Hypothalamus (tissue), 51 donors: Measurements from ENCODE around the gene MYO3A.
"Not testable (repeated sequence)": the region's sequence is repeated elsewhere in the genome, so short reads cannot be mapped to it uniquely, and the experiment has no call there.

Source experiments
- DNase-seq, 51 donors: peaks; one replicate each; lab custom pipeline; 2025; lab: John Stamatoyannopoulos, UW

Gene MYO3A

GRCh38 chr10:26067680-26068079 lies 133.7 kb downstream of the MYO3A start:
- DNase-seq = no peak

GRCh38 chr10:26080971-26081370 lies 146.9 kb downstream of the MYO3A start:
- not testable (repeated sequence) for DNase-seq

- DNase-seq = no peak
Measured at GRCh38 chr10:26081459-26081858, 147.4 kb downstream of the MYO3A start.

- no peak for DNase-seq
Measured at GRCh38 chr10:26085549-26085948, 151.5 kb downstream of the MYO3A start.

GRCh38 chr10:26087666-26088065 lies 153.6 kb downstream of the MYO3A start:
- DNase-seq = no peak

GRCh38 chr10:26090026-26090425 lies 156.0 kb downstream of the MYO3A start:
- DNase-seq = no peak

GRCh38 chr10:26090762-26091161 lies 156.7 kb downstream of the MYO3A start:
- DNase-seq = no peak

- no peak for DNase-seq
Measured at GRCh38 chr10:26093229-26093628, 159.2 kb downstream of the MYO3A start.

GRCh38 chr10:26095781-26096180 lies 161.8 kb downstream of the MYO3A start:
- DNase-seq = no peak

- not testable (repeated sequence) for DNase-seq
Measured at GRCh38 chr10:26097549-26097948, 163.5 kb downstream of the MYO3A start.

GRCh38 chr10:26112532-26112931 lies 178.5 kb downstream of the MYO3A start:
- no peak for DNase-seq

- no peak for DNase-seq
Measured at GRCh38 chr10:26138613-26139012, 204.6 kb downstream of the MYO3A start.

- DNase-seq = no peak
Measured at GRCh38 chr10:26156019-26156418, 222.0 kb downstream of the MYO3A start.

GRCh38 chr10:26157734-26158133 lies 223.7 kb downstream of the MYO3A start:
- DNase-seq = no peak

GRCh38 chr10:26169466-26169865 lies 235.4 kb downstream of the MYO3A start:
- DNase-seq = no peak

GRCh38 chr10:26172131-26172530 lies 238.1 kb downstream of the MYO3A start:
- no peak for DNase-seq

GRCh38 chr10:26173837-26174236 lies 239.8 kb downstream of the MYO3A start:
- no peak for DNase-seq

- DNase-seq = no peak
Measured at GRCh38 chr10:26177341-26177740, 243.3 kb downstream of the MYO3A start.

- DNase-seq = no peak
Measured at GRCh38 chr10:26194275-26194674, 260.2 kb downstream of the MYO3A start.

GRCh38 chr10:26197248-26197647 lies 263.2 kb downstream of the MYO3A start:
- DNase-seq = no peak

- DNase-seq = no peak
Measured at GRCh38 chr10:26198119-26198518, 264.1 kb downstream of the MYO3A start.

- DNase-seq = no peak
Measured at GRCh38 chr10:26199841-26200240, 265.8 kb downstream of the MYO3A start.

GRCh38 chr10:26205223-26205622 lies 271.2 kb downstream of the MYO3A start:
- DNase-seq = no peak
